RWPE2 (cell line): ENCODE results near the gene TULP4.
"Not testable (repeated sequence)": the region's sequence is repeated elsewhere in the genome, so short reads cannot be mapped to it uniquely, and the experiment has no call there.

Source experiments
- ATAC-seq: fragments of 200-7000 bp; cut with Tn5 transposase; 3 replicates; pipeline ENCODE4 v1.9.1; 2021; ENCODE audit warnings: low read depth
- DNase-seq: peaks from one replicate; pipeline ENCODE4 v3.0.0-alpha.2; 2020; ENCODE audit warnings: low spot score
- H3K27ac ChIP-seq: fragments of 450-650 bp; 2 replicates; pipeline ENCODE4 v1.5.1; 2017; ENCODE audit warnings: mild to moderate bottlenecking; ENCODE audit not compliant: poor library complexity, severe bottlenecking
- H3K27me3 ChIP-seq: fragments of 250-450 bp; sonication (Bioruptor Pico); 2 replicates; pipeline ENCODE4 v1.5.1; 2021; ENCODE audit warnings: mild to moderate bottlenecking, moderate library complexity; ENCODE audit not compliant: insufficient read depth, poor library complexity, severe bottlenecking
- H3K36me3 ChIP-seq: fragments of 250-450 bp; sonication (Bioruptor Pico); 2 replicates; pipeline ENCODE4 v1.5.1; 2020; ENCODE audit warnings: low read depth, mild to moderate bottlenecking, moderate library complexity
- H3K4me1 ChIP-seq: fragments of 250-450 bp; sonication (Bioruptor Pico); 2 replicates; pipeline ENCODE4 v1.5.1; 2021; ENCODE audit warnings: mild to moderate bottlenecking, moderate library complexity; ENCODE audit not compliant: insufficient read depth, poor library complexity, severe bottlenecking
- H3K4me3 ChIP-seq: fragments of 250-450 bp; sonication (Bioruptor Pico); 2 replicates; pipeline ENCODE4 v1.5.1; 2021; ENCODE audit warnings: mild to moderate bottlenecking, moderate library complexity; ENCODE audit not compliant: severe bottlenecking
- H3K9me3 ChIP-seq: fragments of 250-450 bp; sonication (Bioruptor Pico); 2 replicates; pipeline ENCODE4 v1.5.1; 2021; ENCODE audit warnings: mild to moderate bottlenecking, moderate library complexity; ENCODE audit not compliant: severe bottlenecking
- CTCF ChIP-seq: fragments of 450-650 bp; IDR thresholded peaks from one replicate; pipeline ENCODE4 v1.5.1; 2017; ENCODE audit warnings: mild to moderate bottlenecking, moderate library complexity; ENCODE audit not compliant: poor library complexity, severe bottlenecking

The TULP4 gene

GRCh38 chr6:158467923-158468322 is 155.7 kb downstream of the TULP4 start:
- Histone ChIP-seq H3K9me3 (no peaks in the 10 kb centered on the region), H3K4me3 (no peak overlapping the region), H3K4me1 (no peaks in the 10 kb centered on the region), H3K36me3 (peaks cover 17% of the 10 kb centered on the region), H3K27me3 (no peaks in the 10 kb centered on the region), H3K27ac (no peak overlapping the region)
- ATAC-seq (no peak), DNase-seq (no peak)
- no peak for TF ChIP-seq CTCF

GRCh38 chr6:158468666-158469065 is 156.4 kb downstream of the TULP4 start:
- Histone ChIP-seq H3K27me3 (no peaks in the 10 kb centered on the region), H3K36me3 (peaks cover 13% of the 10 kb centered on the region), H3K4me1 (no peaks in the 10 kb centered on the region), H3K4me3 (no peak overlapping the region), H3K27ac (no peak overlapping the region), H3K9me3 (no peaks in the 10 kb centered on the region)
- TF ChIP-seq CTCF: peak; percentile 36
- ATAC-seq (no peak), DNase-seq (no peak)

DNA sequence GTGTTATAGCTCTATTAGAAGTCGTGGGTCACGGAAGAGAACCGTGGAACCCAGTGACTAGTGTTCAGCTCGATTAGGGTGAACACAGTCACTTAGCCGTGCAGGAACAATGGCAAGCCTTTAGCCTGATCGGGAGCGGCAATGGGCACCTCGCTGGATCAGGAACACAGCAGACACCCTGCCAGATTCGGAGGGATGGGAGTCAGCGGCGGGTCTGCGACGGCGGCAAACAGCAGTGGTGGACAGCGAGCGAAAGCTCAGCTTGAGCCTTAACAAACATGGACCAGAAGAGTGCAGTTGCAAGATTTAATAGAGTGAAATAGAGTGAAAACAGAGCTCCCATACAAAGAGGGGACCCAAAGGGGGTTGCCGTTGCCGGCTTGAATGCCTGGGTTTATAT is 157.8 kb downstream of the TULP4 start:
- H3K36me3 ChIP-seq, H3K27ac ChIP-seq, H3K27me3 ChIP-seq, ATAC-seq, H3K9me3 ChIP-seq, H3K4me3 ChIP-seq, DNase-seq, H3K4me1 ChIP-seq: not testable (repeated sequence)

DNA sequence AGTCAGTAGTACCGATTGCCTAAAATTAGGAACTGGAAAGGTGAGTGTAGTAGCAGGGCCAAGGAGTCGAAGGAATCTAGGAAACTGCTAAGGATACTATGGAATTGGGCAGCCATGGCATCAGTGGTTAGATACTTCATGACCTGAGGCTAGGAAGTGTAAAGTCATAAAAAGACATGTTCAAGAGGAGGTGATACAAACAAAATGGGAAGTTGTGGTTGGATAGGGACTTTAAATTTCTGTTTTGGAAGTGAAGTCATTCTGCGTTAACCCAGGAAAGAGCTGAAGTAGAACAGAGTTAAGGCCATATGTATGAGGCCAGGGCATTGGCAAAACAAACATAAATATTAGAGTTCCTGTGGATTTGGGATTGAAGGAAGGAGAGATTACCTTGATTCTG is 159.1 kb downstream of the TULP4 start:
- Histone ChIP-seq H3K36me3 (no peaks in the 10 kb centered on the region), H3K9me3 (no peaks in the 10 kb centered on the region), H3K27me3 (no peaks in the 10 kb centered on the region), H3K27ac (no peak overlapping the region), H3K4me1 (peaks cover 21% of the 10 kb centered on the region), H3K4me3 (no peak overlapping the region)
- TF ChIP-seq CTCF: no peak
- no peak for DNase-seq
- no peak for ATAC-seq

DNA sequence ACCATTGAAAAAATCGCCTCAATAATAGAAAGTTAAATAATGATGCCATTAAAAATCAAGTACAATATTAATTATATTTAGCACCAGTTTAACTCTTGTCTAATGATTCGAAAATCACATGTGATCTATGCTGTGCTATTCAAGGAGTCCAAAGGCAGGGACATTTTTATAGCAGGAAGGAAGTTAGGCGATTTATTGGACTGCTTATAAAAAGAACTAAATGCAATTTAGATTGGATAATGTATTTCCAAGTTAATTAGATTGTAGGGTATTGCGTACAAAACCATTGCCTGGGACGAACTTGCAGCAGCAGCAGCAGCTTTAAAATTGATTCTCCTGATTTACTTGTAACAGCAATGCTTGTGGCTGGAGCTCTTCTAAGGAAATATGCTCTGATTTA is 160.2 kb downstream of the TULP4 start:
- Histone ChIP-seq H3K27ac (no peak overlapping the region), H3K4me3 (no peak overlapping the region), H3K4me1 (peaks cover 21% of the 10 kb centered on the region), H3K9me3 (no peaks in the 10 kb centered on the region), H3K27me3 (no peaks in the 10 kb centered on the region), H3K36me3 (0 out of 2 replicates have a peak, but pooled peaks cover 6% of the 10 kb centered on the region)
- no peak for ATAC-seq
- no peak for TF ChIP-seq CTCF
- DNase-seq: no peak

- H3K9me3 ChIP-seq: no peaks in the 10 kb centered on the region
- H3K27ac ChIP-seq: peak overlapping the region; percentile 75
- no peaks in the 10 kb centered on the region for H3K27me3 ChIP-seq
- 0 out of 2 replicates have a peak, but pooled peaks cover 9% of the 10 kb centered on the region for H3K36me3 ChIP-seq
- peaks cover 21% of the 10 kb centered on the region for H3K4me1 ChIP-seq
- ATAC-seq (peak; percentile 95), DNase-seq (no peak)
- no peak overlapping the region for H3K4me3 ChIP-seq
- TF ChIP-seq CTCF: no peak
Measured at GRCh38 chr6:158474961-158475343, 162.7 kb downstream of the TULP4 start.
